ENCODE data around the gene INSC. TPM values are rescaled to one million over a fixed set of nuclear protein-coding genes. Genes with fewer than 3 reads are reported as not detected.

Gene INSC
- polyA plus RNA-seq, 3 donors: not detected

DNA sequence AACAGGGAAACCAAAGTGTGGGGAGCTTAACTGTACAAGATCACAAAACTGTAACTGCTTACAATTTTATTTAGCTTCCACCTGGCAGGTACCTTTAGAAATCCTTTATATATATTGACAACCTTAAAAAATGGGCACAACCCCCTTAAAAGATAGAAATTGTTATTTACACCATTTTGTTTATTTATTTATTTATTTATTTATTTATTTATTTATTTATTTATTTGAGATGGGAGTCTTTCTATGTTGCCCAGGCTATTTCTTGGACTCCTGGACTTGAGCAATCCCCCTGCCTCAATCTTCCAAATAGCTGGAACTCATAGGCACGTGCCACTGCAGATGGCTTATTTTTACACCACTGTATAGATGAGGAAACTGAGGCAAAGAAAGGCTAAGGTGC lies 74.5 kb downstream of the INSC start:
- H3K36me3 Mint-ChIP-seq: no peaks in the 10 kb centered on the region
- Histone ChIP-seq H3K9ac (ENCODE audit: insufficient read depth, low read length, poor library complexity, severe bottlenecking) (no peak overlapping the region), H3K79me2 (ENCODE audit: insufficient read depth, low read length) (no peaks in the 10 kb centered on the region), H4K20me1 (ENCODE audit: insufficient read depth, low read length) (no peaks in the 10 kb centered on the region), H3K4me2 (replicated peaks; ENCODE audit: extremely low read depth, low read length, poor library complexity, severe bottlenecking) (no peak overlapping the region), H3K9me3 (replicated peaks in 1 of 2; ENCODE audit: control insufficient read depth in 1 of 2, insufficient read depth in 1 of 2, low read length in 2 of 2) (peaks cover 0 to 4% of the 10 kb centered on the region in 2 donors), H3K4me3 (replicated peaks in 1 of 3; ENCODE audit: low read depth in 2 of 3, low read length in 3 of 3) (no peak overlapping the region), H3K27ac (ENCODE audit: low read depth in 1 of 2, low read length in 2 of 2) (no peak overlapping the region), H3K4me1 (ENCODE audit: control insufficient read depth in 1 of 2, insufficient read depth in 2 of 2, low read length in 2 of 2) (no peaks in the 10 kb centered on the region), H3K36me3 (replicated peaks in 1 of 2; ENCODE audit: control insufficient read depth in 1 of 2, insufficient read depth in 2 of 2, low read length in 2 of 2) (no peaks in the 10 kb centered on the region), H3K27me3 (ENCODE audit: control insufficient read depth in 2 of 2, insufficient read depth in 2 of 2, low read length in 2 of 2) (no peaks in the 10 kb centered on the region), H2AFZ (ENCODE audit: insufficient read depth, low read depth, low read length, poor library complexity, severe bottlenecking) (no peak overlapping the region)
- peaks cover 0 to 8% (median 3%) of the 10 kb centered on the region in 7 donors for H3K9me3 Mint-ChIP-seq
- H3K4me1 Mint-ChIP-seq: no peaks in the 10 kb centered on the region
- H3K4me3 Mint-ChIP-seq: no peak overlapping the region
- TF ChIP-seq, protein P1, sequence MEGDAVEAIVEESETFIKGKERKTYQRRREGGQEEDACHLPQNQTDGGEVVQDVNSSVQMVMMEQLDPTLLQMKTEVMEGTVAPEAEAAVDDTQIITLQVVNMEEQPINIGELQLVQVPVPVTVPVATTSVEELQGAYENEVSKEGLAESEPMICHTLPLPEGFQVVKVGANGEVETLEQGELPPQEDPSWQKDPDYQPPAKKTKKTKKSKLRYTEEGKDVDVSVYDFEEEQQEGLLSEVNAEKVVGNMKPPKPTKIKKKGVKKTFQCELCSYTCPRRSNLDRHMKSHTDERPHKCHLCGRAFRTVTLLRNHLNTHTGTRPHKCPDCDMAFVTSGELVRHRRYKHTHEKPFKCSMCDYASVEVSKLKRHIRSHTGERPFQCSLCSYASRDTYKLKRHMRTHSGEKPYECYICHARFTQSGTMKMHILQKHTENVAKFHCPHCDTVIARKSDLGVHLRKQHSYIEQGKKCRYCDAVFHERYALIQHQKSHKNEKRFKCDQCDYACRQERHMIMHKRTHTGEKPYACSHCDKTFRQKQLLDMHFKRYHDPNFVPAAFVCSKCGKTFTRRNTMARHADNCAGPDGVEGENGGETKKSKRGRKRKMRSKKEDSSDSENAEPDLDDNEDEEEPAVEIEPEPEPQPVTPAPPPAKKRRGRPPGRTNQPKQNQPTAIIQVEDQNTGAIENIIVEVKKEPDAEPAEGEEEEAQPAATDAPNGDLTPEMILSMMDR (IDR thresholded peaks at IDR 0.05): no peak
- no CpG with 5 or more reads among the region's 1 CpG for WGBS (ENCODE audit: insufficient coverage)
- no peak overlapping the region for H3K27ac Mint-ChIP-seq
- intact Hi-C loops (cut with micrococcal nuclease): no loop called here
- H3K27me3 Mint-ChIP-seq (ENCODE audit: low read depth in 3 of 3): peaks cover 0 to 7% (median 0%) of the 10 kb centered on the region in 3 donors
- DNase-seq: no peak

DNA sequence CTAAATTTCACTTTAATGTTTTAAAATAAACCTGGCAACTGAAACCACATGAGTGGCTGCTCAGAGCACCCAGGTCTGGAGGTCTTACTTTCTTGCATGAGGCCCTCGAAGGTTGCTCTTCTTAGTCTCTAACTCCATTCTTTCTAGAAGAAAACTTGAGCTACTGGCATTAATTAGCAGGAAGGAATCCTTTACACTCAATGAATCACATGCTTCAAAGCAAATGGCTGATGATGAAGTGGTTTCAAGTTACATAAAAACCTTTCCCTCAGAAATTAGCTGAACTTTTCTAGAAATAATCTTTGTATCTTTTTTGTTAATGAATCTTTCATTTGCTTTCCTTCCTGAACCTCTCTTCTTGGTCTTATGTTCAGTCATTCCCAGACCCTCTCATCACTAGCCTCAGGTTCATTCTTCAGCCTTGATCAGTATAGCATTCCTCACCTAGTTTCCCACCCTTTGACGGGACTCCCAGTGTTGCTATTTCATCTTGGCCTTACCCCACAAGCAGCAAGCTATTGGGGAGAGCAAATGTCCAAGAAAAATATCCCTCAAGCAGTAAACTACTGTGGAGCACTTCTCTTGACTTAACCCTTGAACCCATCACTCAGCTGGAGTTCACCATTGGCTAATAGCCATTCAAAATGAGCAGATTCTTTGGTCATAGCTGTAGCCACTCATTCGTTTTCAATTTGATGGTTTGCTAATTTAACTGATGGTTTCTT lies 75.1 kb downstream of the INSC start:
- no peaks in the 10 kb centered on the region for H4K20me1 ChIP-seq (ENCODE audit: insufficient read depth, low read length)
- H3K27ac ChIP-seq (ENCODE audit: low read depth in 1 of 2, low read length in 2 of 2): no peak overlapping the region
- Mint-ChIP-seq H3K4me1 (no peaks in the 10 kb centered on the region), H3K36me3 (no peaks in the 10 kb centered on the region), H3K9me3 (peaks cover 0 to 8% (median 3%) of the 10 kb centered on the region in 7 donors), H3K27me3 (ENCODE audit: low read depth in 3 of 3) (peaks cover 0 to 9% (median 0%) of the 10 kb centered on the region in 3 donors), H3K4me3 (no peak overlapping the region), H3K27ac (no peak overlapping the region)
- no peaks in the 10 kb centered on the region for H3K79me2 ChIP-seq (ENCODE audit: insufficient read depth, low read length)
- WGBS (ENCODE audit: insufficient coverage): 92% methylated on average over 2 of the region's 3 CpGs
- H3K4me2 ChIP-seq (replicated peaks; ENCODE audit: extremely low read depth, low read length, poor library complexity, severe bottlenecking): no peak overlapping the region
- no peaks in the 10 kb centered on the region for H3K27me3 ChIP-seq (ENCODE audit: control insufficient read depth in 2 of 2, insufficient read depth in 2 of 2, low read length in 2 of 2)
- no peaks in the 10 kb centered on the region for H3K4me1 ChIP-seq (ENCODE audit: control insufficient read depth in 1 of 2, insufficient read depth in 2 of 2, low read length in 2 of 2)
- H3K4me3 ChIP-seq (replicated peaks in 1 of 3; ENCODE audit: low read depth in 2 of 3, low read length in 3 of 3): no peak overlapping the region
- H3K9me3 ChIP-seq (replicated peaks in 1 of 2; ENCODE audit: control insufficient read depth in 1 of 2, insufficient read depth in 1 of 2, low read length in 2 of 2): peaks cover 0 to 4% of the 10 kb centered on the region in 2 donors
- H3K36me3 ChIP-seq (replicated peaks in 1 of 2; ENCODE audit: control insufficient read depth in 1 of 2, insufficient read depth in 2 of 2, low read length in 2 of 2): no peaks in the 10 kb centered on the region
- DNase-seq: no peak
- TF ChIP-seq, protein P1 (IDR thresholded peaks at IDR 0.05): no peak
- intact Hi-C loops (cut with micrococcal nuclease): no loop called here
- H3K9ac ChIP-seq (ENCODE audit: insufficient read depth, low read length, poor library complexity, severe bottlenecking): no peak overlapping the region
- no peak overlapping the region for H2AFZ ChIP-seq (ENCODE audit: insufficient read depth, low read depth, low read length, poor library complexity, severe bottlenecking)

Measured in CD14-positive monocyte (primary cell).